HEK293T (cell line): ENCODE measurements around the gene CD7.
A peak's percentile ranks its signal among the peaks of the same experiment; 100 is the strongest.

Experiments used
- CTCF ChIA-PET: fragments of 350-600 bp; formaldehyde crosslinking; extraction: SDS; loops from one replicate; lab custom pipeline; 2021; ENCODE audit warnings: antibody characterized with exemption, inconsistent platforms; lab: Yijun Ruan, JAX
- POLR2A ChIA-PET: fragments of 350-600 bp; formaldehyde crosslinking; extraction: SDS; loops from one replicate; lab custom pipeline; 2020; ENCODE audit warnings: antibody characterized with exemption, inconsistent platforms; lab: Yijun Ruan, JAX
- DNase-seq: peaks from one replicate; pipeline ENCODE4 v3.0.0; 2012; ENCODE audit warnings: mixed read lengths; ENCODE audit errors: extremely low spot score
- ARNT ChIP-seq: fragments of 450-650 bp; IDR thresholded peaks from 2 replicates; pipeline ENCODE4 v1.6.1; 2017; ENCODE audit warnings: mild to moderate bottlenecking
- BHLHE40 ChIP-seq: fragments of 450-650 bp; IDR thresholded peaks from 2 replicates; pipeline ENCODE4 v1.6.1; 2016; ENCODE audit warnings: mild to moderate bottlenecking, moderate library complexity, borderline replicate concordance
- CTBP1 ChIP-seq: fragments of 450-650 bp; IDR thresholded peaks from 2 replicates; pipeline ENCODE4 v1.6.1; 2016; ENCODE audit warnings: borderline replicate concordance
- ELF4 ChIP-seq: fragments of 450-650 bp; IDR thresholded peaks from 2 replicates; pipeline ENCODE4 v1.6.1; 2017; ENCODE audit warnings: antibody characterized with exemption
- FOXA1 ChIP-seq: fragments of 450-650 bp; IDR thresholded peaks from 2 replicates; pipeline ENCODE4 v1.6.1; 2016; ENCODE audit warnings: mild to moderate bottlenecking
- FOXK2 ChIP-seq: fragments of 450-650 bp; IDR thresholded peaks from 2 replicates; pipeline ENCODE4 v1.6.1; 2016; ENCODE audit warnings: mild to moderate bottlenecking
- FOXM1 ChIP-seq: fragments of 450-650 bp; IDR thresholded peaks from 2 replicates; pipeline ENCODE4 v1.6.1; 2017; ENCODE audit warnings: mild to moderate bottlenecking, borderline replicate concordance
- HDGF ChIP-seq: fragments of 450-650 bp; IDR thresholded peaks from 2 replicates; pipeline ENCODE4 v1.6.1; 2017; ENCODE audit warnings: antibody characterized with exemption, borderline replicate concordance
- L3MBTL2 ChIP-seq: fragments of 450-650 bp; conservative IDR thresholded peaks from 2 replicates; pipeline ENCODE4 v1.6.1; 2016; ENCODE audit warnings: mild to moderate bottlenecking
- LEF1 ChIP-seq: fragments of 450-650 bp; IDR thresholded peaks from 2 replicates; pipeline ENCODE4 v1.6.1; 2017; ENCODE audit warnings: mild to moderate bottlenecking, borderline replicate concordance
- NFRKB ChIP-seq: fragments of 450-650 bp; IDR thresholded peaks from 2 replicates; pipeline ENCODE4 v1.6.1; 2016; ENCODE audit warnings: mild to moderate bottlenecking, moderate library complexity
- PKNOX1 ChIP-seq: fragments of 450-650 bp; IDR thresholded peaks from 2 replicates; pipeline ENCODE4 v1.6.1; 2016
- SP1 ChIP-seq: fragments of 450-650 bp; IDR thresholded peaks from 2 replicates; pipeline ENCODE4 v1.6.1; 2017
- SUZ12 ChIP-seq: fragments of 450-650 bp; IDR thresholded peaks from 2 replicates; pipeline ENCODE4 v1.6.1; 2016; ENCODE audit warnings: mild to moderate bottlenecking
- TARDBP ChIP-seq: fragments of 450-650 bp; IDR thresholded peaks from 2 replicates; pipeline ENCODE4 v1.6.1; 2016
- ZNF384 ChIP-seq: fragments of 450-650 bp; IDR thresholded peaks from 2 replicates; pipeline ENCODE4 v1.6.1; 2016

CD7 gene

GRCh38 chr17:82339634-82340580 lies 22.5 kb upstream of the CD7 start:
- no peak for DNase-seq
- TF ChIP-seq L3MBTL2, result no peak
- no peak for TF ChIP-seq SUZ12
- TF ChIP-seq PKNOX1, result no peak
- TF ChIP-seq FOXA1, result no peak
- no peak for TF ChIP-seq TARDBP
- TF ChIP-seq HDGF, result no peak
- TF ChIP-seq SP1, result no peak
- TF ChIP-seq LEF1, result no peak
- CTCF ChIA-PET, result interaction anchor here (1.0 kb wide), 1 partner anchor 11 kb away, joined by 4 read pairs; no protein-coding TSS in a partner anchor
- POLR2A ChIA-PET, result interaction anchor here (0.9 to 1.5 kb wide), 4 partner anchors 12 to 106 kb away, joined by 3 to 5 read pairs (median 4); no protein-coding TSS in a partner anchor

GRCh38 chr17:82338858-82339633 lies 21.6 kb upstream of the CD7 start:
- POLR2A ChIA-PET, result interaction anchor here (0.9 to 1.5 kb wide), 4 partner anchors 11 to 107 kb away, joined by 3 to 5 read pairs (median 4); no protein-coding TSS in a partner anchor
- peak; percentile 54 for TF ChIP-seq L3MBTL2
- TF ChIP-seq PKNOX1, result no peak
- TF ChIP-seq CTBP1, result no peak
- no peak for DNase-seq
- CTCF ChIA-PET, result interaction anchor here (0.6 to 1.0 kb wide), 2 partner anchors 12 to 13 kb away, joined by 3 to 4 read pairs; no protein-coding TSS in a partner anchor

GRCh38 chr17:82334622-82335394 lies 17.4 kb upstream of the CD7 start:
- no peak for DNase-seq
- CTCF ChIA-PET, result no interaction called here
- TF ChIP-seq FOXK2 (no peak), ARNT (no peak), BHLHE40 (no peak), SP1 (no peak), PKNOX1 (no peak), NFRKB (no peak), FOXA1 (no peak), HDGF (no peak), SUZ12 (no peak), LEF1 (no peak), ELF4 (no peak), ZNF384 (no peak), CTBP1 (no peak), L3MBTL2 (no peak)
- POLR2A ChIA-PET, result no interaction called here

GRCh38 chr17:82334204-82334621 lies 16.8 kb upstream of the CD7 start:
- TF ChIP-seq FOXM1 (no peak), ZNF384 (no peak), TARDBP (no peak), ELF4 (no peak), SUZ12 (no peak), FOXK2 (no peak)
- CTCF ChIA-PET, result interaction anchor here (1.9 kb wide), 1 partner anchor 12 kb away, joined by 4 read pairs; no protein-coding TSS in a partner anchor
- POLR2A ChIA-PET, result interaction anchor here (0.6 kb wide), 1 partner anchor 128 kb away, joined by 3 read pairs; no protein-coding TSS in a partner anchor

GRCh38 chr17:82333279-82334171 lies 16.1 kb upstream of the CD7 start, which contains the start of gene SECTM1:
Gene SECTM1, minus strand, starts transcription at chr17:82333766. Its CDS starts 6,526 bp downstream, at chr17:82327240.
- POLR2A ChIA-PET, result interaction anchor here (0.6 to 1.2 kb wide), 3 partner anchors 16 to 128 kb away, joined by 3 to 4 read pairs (median 3); partner anchors contain the start of gene CD7
- no peak for DNase-seq
- TF ChIP-seq FOXK2 (no peak), ZNF384 (no peak), BHLHE40 (no peak), ARNT (peak; percentile 90), NFRKB (no peak), FOXM1 (no peak), FOXA1 (no peak), TARDBP (peak; percentile 73), SUZ12 (no peak), L3MBTL2 (no peak; the same call in 1 of the 2 replicates), CTBP1 (no peak), SP1 (no peak), ELF4 (no peak)
- CTCF ChIA-PET, result interaction anchor here (0.9 to 1.9 kb wide), 2 partner anchors 11 to 33 kb away, joined by 3 to 4 read pairs; no protein-coding TSS in a partner anchor

More at GRCh38 chr17:82334204-82334621, 16.8 kb upstream of the CD7 start:
- DNase-seq, result no peak
